Lower leg skin (tissue), 3 donors: ENCODE data around the gene MTMR10.

ENCODE experiments used
- CTCF ChIP-seq, 3 donors: fragments of 450-650 bp; IDR thresholded peaks; one replicate each; pipeline ENCODE4 v1.5.1; 2016; ENCODE audit warnings: antibody characterized with exemption in 3 of 3, mild to moderate bottlenecking in 3 of 3, moderate library complexity in 2 of 3
- POLR2A ChIP-seq, 2 donors: fragments of 450-650 bp; IDR thresholded peaks; one replicate each; pipeline ENCODE4 v1.6.1; 2016 to 2017; ENCODE audit warnings: antibody characterized with exemption in 2 of 2, mild to moderate bottlenecking in 1 of 2, moderate library complexity in 1 of 2

- TF ChIP-seq POLR2A (IDR thresholded peaks at IDR 0.05) (no peak), CTCF (IDR thresholded peaks at IDR 0.05) (no peak)
Measured at GRCh38 chr15:30962659-30963058, 28.8 kb downstream of the MTMR10 start.
